DND-41 (cell line): ENCODE data around the gene SAMD9.

Source experiments
- CTCF ChIP-seq: IDR thresholded peaks from 2 replicates; pipeline ENCODE4 v1.5.1; 2012; ENCODE audit warnings: borderline replicate concordance, low read length, moderate library complexity, mild to moderate bottlenecking; ENCODE audit not compliant: poor library complexity, severe bottlenecking; ENCODE audit errors: extremely low read depth
- EZH2 ChIP-seq: IDR thresholded peaks from 3 replicates; pipeline ENCODE4 v1.6.1; 2012; ENCODE audit warnings: borderline replicate concordance, low read depth, mild to moderate bottlenecking, moderate library complexity, low read length, inconsistent platforms; ENCODE audit not compliant: severe bottlenecking

- TF ChIP-seq CTCF (no peak), EZH2 (no peak)
Measured at GRCh38 chr7:93133005-93133404, 15.2 kb upstream of the SAMD9 start.
